Subcutaneous adipose tissue (tissue), 4 donors: Measurements from ENCODE around the gene LRIT1. TPM values are rescaled to one million over a fixed set of nuclear protein-coding genes. Genes with fewer than 3 reads are reported as not detected.

Experiments used
- total RNA-seq, 4 donors: library from RNA; depleted of rRNA; stranded (reverse); fragments of >200 nt; gene quantifications; one replicate each; pipeline ENCODE4 v1.1.0, GENCODE V29; 2016
- TF ChIP-seq, protein P1 (sequence below): fragments of 450-650 bp; IDR thresholded peaks from one replicate; pipeline ENCODE4 v1.5.1; 2016; ENCODE audit warnings: low read depth, mild to moderate bottlenecking, control low read depth, antibody characterized with exemption, moderate library complexity

The LRIT1 gene
- total RNA-seq, 4 donors from 2014 or later: not detected

DNA sequence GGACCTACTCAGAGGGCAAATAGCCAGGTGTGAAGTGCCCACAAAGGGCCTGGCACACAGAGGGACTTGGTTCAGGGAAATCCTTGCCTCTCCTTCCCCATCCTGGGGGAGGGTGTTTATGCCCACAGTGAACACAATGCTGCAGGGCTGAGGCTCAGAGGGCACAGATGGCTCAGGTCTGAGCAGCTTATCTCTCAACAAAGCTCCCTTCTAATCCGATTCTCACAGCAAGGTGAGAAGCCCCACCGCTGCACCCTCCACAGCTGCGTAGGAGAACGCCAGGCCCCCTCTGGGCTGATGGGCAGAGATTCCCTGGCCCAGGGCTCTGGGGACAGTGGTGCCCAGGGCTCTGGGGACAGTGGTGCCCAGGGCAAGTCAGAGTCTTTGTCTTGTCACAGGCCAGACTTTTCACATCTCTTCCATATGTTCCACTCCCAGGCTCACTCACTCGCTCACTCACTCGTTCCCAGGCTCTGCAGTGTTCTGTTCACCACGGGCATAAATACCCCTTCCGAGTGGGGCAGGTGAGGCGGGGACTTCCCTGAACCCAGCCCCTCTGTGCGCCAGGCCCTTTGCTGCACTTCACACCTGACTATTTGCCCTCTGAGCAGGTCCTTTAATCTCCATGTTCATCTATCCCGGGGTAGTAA, 55.7 kb downstream of the LRIT1 start:
- TF ChIP-seq, protein P1, sequence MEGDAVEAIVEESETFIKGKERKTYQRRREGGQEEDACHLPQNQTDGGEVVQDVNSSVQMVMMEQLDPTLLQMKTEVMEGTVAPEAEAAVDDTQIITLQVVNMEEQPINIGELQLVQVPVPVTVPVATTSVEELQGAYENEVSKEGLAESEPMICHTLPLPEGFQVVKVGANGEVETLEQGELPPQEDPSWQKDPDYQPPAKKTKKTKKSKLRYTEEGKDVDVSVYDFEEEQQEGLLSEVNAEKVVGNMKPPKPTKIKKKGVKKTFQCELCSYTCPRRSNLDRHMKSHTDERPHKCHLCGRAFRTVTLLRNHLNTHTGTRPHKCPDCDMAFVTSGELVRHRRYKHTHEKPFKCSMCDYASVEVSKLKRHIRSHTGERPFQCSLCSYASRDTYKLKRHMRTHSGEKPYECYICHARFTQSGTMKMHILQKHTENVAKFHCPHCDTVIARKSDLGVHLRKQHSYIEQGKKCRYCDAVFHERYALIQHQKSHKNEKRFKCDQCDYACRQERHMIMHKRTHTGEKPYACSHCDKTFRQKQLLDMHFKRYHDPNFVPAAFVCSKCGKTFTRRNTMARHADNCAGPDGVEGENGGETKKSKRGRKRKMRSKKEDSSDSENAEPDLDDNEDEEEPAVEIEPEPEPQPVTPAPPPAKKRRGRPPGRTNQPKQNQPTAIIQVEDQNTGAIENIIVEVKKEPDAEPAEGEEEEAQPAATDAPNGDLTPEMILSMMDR: no peak

DNA sequence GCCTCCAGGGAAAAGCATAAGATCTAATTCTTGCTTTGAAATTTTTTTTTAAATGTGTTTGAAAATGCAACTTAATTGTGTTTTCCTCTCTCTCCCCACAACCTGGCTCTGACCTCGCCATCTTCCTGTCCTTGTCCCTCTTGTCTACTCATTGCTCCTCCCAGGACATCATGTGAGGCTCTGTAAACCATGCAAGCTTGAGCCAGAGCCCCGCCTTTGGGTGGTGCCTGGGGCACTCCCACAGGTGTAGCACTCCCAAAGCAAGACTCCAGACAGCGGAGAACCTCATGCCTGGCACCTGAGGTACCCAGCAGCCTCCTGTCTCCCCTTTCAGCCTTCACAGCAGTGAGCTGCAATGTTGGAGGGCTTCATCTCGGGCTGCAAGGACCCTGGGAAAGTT, 56.8 kb downstream of the LRIT1 start:
- TF ChIP-seq, protein P1: no peak

DNA sequence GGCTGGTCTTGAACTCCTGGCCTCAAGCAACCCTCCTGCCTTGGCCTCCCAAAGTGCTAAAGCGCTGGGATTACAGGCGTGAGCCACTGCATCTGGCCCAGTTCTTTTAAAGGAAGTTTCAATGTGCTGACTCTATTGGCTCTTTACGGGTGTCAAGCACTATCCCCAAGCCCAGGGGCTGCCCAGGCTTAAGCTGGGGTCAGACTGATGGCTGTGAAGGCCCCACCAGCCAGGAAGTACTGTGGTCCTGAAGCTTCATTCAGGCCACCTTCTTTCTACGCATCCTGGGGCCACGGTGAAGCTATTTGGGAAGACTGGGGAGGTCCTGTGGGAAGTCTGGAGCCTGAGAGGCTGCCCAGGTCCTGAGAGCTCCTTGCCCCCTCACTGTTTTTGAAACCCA, 59.7 kb downstream of the LRIT1 start:
- TF ChIP-seq, protein P1: no peak

Other genes with a start within 250 kb of the LRIT1 start
- 100 to 1,000 TPM; 112 to 162 (median 141) TPM for gene GHITM, start 102.0 kb downstream of the LRIT1 start, total RNA-seq
- gene GPR15LG, start 67.7 kb downstream of the LRIT1 start, total RNA-seq: not detected
- under 1 TPM in 2 of 4 donors, not detected in 2; 0.17 to 0.22 TPM for gene CDHR1, start 47.0 kb downstream of the LRIT1 start, total RNA-seq
- not detected for gene LRIT2, start 16.0 kb downstream of the LRIT1 start, total RNA-seq
- gene RGR, start 3.5 kb upstream of the LRIT1 start, total RNA-seq: under 1 TPM in 1 of 4 donors, not detected in 3; 0.44 TPM
- 10 to 100 TPM; 43.7 to 63.9 (median 58.1) TPM for gene CCSER2, start 87.0 kb upstream of the LRIT1 start, total RNA-seq